Measurements from ENCODE around the gene ZNF407. TPM values are rescaled to one million over a fixed set of nuclear protein-coding genes. Genes with fewer than 3 reads are reported as not detected.
"Not testable (repeated sequence)": the region's sequence is repeated elsewhere in the genome, so short reads cannot be mapped to it uniquely, and the experiment has no call there.

Gene ZNF407
- polyA plus RNA-seq, 3 donors: 2.2 to 3.0 (median 2.4) TPM

DNA sequence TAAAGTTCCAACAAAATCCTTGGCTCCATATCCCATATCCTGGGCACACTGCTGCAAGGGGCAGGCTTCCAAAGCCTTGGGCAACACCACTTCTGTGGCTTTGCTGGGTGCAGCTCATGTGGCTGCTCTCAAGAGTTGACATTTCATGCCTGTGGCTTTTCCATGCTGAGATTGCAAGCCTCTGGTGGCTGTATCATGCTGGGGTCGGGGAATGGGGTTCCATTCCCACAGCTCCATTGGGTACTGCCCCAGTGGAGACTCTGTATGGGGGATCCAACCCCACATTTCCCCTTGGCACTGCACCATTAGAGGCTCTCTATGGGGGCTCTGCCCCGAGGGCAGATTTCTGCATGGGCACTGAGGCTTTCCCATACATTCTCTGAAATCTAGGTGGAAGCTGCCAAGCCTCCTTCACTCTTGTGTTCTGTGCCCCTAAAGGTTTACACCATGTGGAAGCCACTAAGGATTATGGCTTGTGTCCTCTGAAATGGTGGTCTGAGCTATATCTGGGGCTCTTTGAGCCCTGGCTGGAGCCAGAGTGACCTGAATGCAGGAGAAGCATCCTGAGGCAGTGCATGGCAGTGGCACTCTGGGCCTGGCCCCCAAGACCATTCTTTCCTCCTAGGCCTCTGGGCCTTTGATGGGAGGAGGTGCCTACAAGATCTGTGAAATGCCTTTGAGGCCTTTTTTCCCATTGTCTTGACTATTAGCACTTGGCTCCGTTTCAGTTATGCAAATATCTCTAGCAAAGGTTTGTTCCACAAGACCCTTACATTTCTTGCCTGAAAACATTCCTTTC, 503.4 kb downstream of the ZNF407 start:
- WGBS, 3 donors: 86 to 93% (median 89%) methylated on average over 3 of the region's 3 CpGs
- H3K27ac ChIP-seq (ENCODE audit: low read depth, low read length): no peak overlapping the region

DNA sequence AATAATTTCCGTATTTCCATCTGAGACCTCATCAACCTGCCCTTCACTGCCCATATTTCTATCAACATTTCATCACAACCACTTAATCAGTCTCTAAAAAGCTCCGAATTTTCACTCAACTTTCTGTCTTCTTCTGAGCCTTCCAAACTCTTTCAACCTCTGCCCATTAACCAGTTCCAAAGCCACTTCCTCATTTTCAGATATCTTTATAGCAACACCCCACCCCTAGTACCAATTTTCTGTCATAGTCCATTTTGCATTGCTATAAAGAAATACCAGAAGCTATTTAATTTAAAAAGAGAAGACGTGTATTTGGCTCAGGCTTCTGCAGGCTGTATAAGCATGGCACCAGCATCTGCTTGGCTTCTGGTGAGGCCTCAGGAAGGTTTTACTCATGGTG, 504.2 kb downstream of the ZNF407 start:
- no peak overlapping the region for H3K27ac ChIP-seq (ENCODE audit: low read depth, low read length)
- WGBS, 3 donors: 77 to 92% (median 87%) methylated on average over 3 of the region's 3 CpGs

DNA sequence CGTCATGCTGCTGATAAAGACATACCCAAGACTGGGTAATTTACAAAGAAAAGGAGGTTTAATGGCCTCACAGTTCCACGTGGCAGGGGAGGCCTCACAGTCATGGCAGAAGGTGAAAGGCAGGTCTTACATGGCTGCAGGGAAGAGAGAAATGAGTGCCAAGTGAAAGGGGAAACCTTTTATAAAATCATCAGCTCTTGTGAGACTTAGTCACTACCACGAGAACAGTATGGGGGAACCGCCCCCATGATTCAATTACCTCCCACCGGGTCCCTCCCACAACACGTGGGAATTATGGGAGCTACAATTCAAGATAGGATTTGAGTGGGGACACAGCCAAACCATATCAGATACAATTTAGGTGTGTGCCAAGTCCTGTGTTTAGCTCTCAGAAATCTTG, 506.4 kb downstream of the ZNF407 start:
- WGBS, 3 donors: 63 to 76% (median 75%) methylated on average over 6 of the region's 6 CpGs
- H3K27ac ChIP-seq (ENCODE audit: low read depth, low read length): not testable (repeated sequence)

DNA sequence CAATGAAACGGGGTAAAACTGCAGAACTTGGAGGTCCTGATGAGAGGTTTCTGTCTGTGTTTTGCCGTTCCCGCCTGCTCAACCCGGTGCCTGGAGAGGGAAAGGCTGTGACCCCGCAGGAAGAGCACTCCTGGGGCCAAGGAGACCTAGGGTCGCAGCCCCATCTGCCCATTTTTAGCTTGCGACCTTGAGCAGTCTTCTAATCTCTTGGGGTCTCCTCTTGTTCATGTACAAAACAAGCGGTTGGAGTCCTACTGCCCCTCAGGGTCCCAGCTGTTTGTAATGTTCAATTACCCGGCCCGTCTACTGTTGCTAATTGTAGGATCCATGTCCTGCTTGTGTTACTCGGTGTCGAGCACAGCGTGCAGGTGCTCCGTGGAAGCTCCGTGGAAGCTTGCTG, 506.8 kb downstream of the ZNF407 start:
- H3K27ac ChIP-seq (ENCODE audit: low read depth, low read length): no peak overlapping the region
- WGBS, 3 donors: 87 to 91% (median 90%) methylated on average over 15 of the region's 15 CpGs

DNA sequence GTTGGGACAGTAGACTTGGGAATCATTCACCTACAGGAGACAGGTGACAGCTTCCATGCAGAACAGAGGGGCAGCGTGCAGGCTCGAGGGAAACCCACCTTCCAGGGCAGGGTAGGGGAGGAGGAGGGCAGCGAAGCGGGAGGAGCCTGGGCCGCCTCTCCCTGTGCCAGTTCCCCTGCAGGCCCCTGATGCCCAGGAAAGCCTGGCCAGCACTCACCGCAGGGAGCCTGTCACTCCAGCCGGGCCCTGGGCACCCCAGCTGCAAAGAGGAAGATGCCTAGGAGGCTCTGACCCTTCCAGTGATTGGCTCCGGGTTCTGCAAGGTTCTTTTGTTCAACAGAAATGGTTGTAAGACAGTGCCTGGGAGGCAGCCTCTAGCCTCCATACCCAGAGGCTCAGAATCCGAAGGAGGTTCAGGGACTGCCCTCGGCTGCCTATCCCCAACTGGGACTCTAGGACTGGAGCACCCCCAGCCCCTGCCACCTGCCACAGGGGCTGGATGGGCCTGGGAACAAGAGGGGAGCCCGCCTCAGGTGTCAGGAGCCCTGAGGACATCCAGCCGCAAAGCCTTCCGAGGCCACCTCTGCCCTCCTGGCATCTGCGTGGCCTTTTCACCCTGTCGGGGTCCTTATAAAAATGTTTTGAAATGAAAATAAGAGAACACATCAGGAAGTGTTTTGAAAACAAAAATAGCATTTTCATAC, 508.0 kb downstream of the ZNF407 start:
- 82 to 90% (median 89%) methylated on average over 15 of the region's 15 CpGs for WGBS, 3 donors
- H3K27ac ChIP-seq (ENCODE audit: low read depth, low read length): no peak overlapping the region

DNA sequence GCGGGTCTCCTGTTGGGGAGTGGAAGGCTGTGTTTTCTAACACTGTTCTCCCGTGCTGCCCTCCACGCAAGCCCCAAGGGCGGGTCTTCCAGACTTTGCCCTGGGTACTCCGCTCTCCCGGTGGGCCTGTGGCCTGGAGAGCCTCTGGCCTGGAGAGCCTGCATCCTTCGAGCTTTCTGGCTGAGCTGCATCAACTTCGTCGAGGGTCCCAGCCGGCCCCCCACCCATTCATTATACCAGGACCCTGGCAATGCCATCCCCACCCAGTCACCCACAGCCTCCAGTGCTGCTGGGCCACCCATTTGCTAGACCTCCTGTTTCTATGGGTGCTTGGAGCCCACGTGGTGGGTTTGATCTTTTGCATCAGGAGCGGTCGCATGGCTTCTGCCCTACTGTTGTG, 509.1 kb downstream of the ZNF407 start:
- 83 to 90% (median 88%) methylated on average over 13 of the region's 13 CpGs for WGBS, 3 donors
- no peak overlapping the region for H3K27ac ChIP-seq (ENCODE audit: low read depth, low read length)

DNA sequence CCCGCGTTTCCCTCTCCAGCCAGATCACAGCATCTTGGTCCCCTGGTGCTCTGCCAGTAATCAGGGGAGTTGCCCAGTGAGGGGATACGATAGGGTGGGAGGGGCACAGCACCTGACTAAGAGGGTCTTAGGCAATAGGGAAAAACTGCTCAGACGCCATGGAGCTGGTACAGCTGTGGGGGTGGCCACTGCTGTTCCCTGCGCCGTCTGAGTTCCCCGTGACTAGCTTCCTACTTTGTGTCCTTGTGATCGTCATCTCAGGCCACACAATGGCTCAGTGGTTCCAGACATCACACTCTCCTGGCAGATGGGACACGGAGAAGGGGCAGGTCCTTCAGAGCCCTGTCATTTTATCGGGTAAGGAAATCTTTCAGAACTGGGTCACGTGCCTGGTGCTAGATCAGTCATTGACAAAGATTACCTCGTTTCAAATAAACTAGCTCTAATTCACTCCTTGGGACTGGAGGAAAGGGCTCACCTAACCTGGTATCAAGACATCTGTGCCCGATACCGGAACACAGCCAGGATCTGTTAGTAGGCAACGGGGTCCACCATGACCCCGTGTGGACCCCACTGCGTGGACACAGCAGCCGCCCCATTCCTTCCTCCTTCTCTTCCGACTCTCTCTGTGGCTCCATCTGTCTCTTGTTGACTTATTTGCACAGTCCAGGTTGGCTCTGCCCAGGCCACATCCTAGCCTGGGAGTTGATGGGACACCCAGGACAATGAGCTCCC, 509.7 kb downstream of the ZNF407 start:
- H3K27ac ChIP-seq (ENCODE audit: low read depth, low read length): no peak overlapping the region
- WGBS, 3 donors: 77 to 89% (median 86%) methylated on average over 19 of the region's 19 CpGs

DNA sequence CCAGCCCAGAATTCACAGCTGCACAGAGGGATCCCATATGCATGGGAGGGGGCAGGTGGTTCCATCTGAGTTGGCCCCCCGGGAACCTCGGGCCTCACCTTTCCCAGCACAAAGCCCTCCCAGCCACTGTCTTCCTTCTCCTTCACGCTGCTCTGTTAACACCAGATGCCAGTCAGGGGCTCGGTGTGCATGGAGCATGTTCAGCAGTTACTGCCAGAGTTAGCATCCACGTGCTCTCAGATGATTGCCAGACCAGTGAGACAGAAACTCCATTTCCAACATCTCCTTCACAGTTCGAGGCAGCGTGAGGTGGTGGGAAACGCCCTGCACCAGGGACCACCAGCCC, 510.2 kb downstream of the ZNF407 start:
- H3K27ac ChIP-seq (ENCODE audit: low read depth, low read length): no peak overlapping the region
- WGBS, 3 donors: 81 to 91% (median 90%) methylated on average over 8 of the region's 8 CpGs

DNA sequence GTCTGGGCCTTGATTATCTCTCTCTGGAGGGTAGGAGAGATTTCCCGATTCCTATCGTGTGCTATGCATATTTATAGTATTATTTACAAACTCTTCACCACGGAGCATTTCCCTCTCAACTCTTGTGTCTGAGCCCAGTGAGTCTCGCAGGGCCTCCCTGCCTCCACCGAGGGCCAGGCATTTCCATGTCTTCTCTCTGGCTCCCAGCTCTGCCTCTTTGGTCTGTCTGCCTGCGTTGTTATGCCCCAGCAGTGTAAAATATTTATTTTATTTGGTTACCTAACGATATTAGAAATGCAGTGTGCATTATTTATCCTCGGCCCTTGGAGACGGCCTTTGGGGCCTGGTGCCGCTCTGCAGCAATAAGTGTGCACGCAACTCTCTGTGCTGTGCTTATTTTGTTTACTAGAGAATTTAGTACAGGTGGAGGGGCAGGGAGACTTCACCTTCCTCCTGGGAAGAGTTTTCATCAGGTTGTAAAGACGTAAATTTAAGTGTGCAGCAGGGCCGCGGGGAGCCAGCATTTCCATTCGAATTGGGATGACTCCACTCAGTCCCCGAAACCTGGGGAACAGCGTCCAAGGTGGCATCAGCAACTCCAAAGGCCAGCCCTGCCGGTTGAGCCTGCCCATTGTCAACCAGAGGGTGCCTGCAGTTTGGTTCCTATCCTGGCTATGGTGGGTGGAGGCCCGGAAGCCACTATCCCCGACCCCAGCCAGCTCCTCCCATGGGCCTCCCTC, 511.1 kb downstream of the ZNF407 start:
- 77 to 87% (median 81%) methylated on average over 20 of the region's 20 CpGs for WGBS, 3 donors
- H3K27ac ChIP-seq (ENCODE audit: low read depth, low read length): no peak overlapping the region

DNA sequence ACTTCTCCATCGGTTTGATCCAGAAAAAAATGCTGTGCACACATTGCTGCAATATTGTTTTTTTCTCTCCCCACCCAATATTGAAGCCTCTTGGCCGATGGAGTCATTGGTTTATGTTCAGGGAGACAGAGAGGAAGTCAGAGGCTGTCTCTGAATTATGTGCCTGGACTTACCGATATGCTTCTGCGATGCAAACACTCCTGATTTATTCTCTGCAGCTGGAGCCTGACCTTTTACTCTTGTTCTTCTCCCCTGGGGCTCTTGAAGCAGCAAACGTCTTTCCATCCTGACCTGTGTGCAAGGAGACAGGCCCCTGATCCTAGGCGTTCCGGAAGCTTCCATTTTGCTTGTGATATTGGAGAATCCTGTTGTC, 511.6 kb downstream of the ZNF407 start:
- H3K27ac ChIP-seq (ENCODE audit: low read depth, low read length): no peak overlapping the region
- WGBS, 3 donors: 51 to 60% (median 59%) methylated on average over 7 of the region's 7 CpGs

DNA sequence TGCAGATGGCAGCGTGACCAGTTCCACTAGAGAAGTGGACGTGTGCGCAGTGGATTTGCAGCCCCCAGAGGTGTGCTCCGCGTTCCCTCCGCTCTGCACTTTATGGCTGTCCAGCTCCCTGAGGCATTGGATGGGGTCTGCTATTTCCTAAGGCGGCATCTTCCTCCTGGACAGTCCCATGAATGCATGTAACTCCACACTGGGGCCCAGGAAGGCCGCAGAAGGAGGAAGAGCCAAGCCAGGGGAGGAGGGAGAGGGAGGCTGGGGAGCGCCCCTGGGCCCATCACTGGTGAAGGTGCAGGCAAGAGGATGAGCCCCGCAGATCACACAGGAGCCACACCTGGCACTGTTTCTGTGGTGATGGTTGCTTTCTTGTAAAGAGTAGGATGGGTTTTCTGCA, 512.1 kb downstream of the ZNF407 start:
- no peak overlapping the region for H3K27ac ChIP-seq (ENCODE audit: low read depth, low read length)
- 87 to 95% (median 93%) methylated on average over 9 to 10 of the region's 10 CpGs for WGBS, 3 donors

DNA sequence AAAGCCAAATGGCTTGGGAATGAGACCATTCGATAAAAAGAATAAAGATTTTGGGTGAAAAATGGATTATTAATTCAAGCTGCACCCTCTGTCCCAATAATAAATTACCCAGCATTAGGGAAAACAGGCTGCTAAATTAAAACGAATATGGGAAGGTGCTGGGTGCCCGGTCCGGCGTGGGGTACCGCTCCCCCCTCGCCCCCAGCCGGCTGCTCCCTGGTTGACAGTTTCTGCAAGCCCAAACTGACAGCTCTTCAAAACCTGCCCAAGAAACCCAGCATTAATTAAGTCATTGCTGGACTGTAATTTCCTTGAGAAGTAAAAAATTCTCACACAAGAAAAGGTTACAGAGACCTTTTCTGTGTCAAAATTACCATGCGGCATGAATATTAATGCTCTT, 512.6 kb downstream of the ZNF407 start:
- H3K27ac ChIP-seq (ENCODE audit: low read depth, low read length): no peak overlapping the region
- WGBS, 3 donors: 77 to 94% (median 92%) methylated on average over 9 of the region's 9 CpGs

DNA sequence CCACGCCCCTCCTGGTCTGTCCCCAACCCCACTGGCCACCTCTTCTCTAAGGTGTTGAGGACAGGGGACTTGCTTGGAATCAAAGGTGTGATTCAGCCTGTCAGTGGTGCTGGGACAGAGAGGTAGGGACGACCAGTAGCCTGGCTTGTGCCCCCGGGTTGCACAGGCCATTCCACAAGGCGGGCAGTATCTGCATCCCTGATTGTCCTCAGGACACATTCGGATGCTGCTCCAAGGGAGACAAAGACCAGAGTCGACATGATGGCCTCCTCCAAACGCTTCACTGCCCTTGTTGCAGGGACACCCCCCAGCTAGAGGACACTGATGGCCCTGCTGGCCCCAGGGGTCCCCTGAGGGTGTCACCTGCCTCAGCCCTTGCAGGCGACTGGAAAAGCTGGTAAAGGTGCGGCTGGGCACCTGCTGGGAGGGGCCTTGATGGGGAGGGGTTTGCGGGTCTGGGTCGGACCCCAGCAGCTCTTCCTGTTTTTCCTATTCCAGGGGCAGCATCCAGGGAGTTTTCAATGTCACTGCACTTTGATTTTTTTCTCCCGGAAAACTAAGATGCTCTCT, 513.3 kb downstream of the ZNF407 start:
- 65 to 82% (median 81%) methylated on average over 12 of the region's 12 CpGs for WGBS, 3 donors
- H3K27ac ChIP-seq (ENCODE audit: low read depth, low read length): no peak overlapping the region

DNA sequence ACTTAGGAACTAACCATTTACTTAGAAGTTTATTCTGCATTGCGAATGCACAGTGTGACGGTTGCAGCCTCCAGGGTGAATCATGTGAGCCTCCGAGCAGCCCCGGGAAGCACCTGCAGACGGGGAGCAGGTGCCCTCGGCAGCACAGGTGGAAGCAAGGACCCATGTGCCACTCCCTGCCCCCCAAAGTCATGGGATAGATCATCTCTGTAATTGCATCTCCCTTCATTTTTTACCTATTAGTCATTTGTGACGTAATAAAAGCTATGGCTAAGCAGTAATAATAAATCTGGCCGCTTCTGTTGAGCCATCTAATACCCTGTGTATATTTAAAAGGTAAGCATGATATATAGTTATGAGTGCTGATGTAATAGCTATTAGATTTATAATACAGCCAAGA, 514.1 kb downstream of the ZNF407 start:
- no peak overlapping the region for H3K27ac ChIP-seq (ENCODE audit: low read depth, low read length)
- WGBS, 3 donors: 61 to 74% (median 72%) methylated on average over 8 of the region's 8 CpGs

DNA sequence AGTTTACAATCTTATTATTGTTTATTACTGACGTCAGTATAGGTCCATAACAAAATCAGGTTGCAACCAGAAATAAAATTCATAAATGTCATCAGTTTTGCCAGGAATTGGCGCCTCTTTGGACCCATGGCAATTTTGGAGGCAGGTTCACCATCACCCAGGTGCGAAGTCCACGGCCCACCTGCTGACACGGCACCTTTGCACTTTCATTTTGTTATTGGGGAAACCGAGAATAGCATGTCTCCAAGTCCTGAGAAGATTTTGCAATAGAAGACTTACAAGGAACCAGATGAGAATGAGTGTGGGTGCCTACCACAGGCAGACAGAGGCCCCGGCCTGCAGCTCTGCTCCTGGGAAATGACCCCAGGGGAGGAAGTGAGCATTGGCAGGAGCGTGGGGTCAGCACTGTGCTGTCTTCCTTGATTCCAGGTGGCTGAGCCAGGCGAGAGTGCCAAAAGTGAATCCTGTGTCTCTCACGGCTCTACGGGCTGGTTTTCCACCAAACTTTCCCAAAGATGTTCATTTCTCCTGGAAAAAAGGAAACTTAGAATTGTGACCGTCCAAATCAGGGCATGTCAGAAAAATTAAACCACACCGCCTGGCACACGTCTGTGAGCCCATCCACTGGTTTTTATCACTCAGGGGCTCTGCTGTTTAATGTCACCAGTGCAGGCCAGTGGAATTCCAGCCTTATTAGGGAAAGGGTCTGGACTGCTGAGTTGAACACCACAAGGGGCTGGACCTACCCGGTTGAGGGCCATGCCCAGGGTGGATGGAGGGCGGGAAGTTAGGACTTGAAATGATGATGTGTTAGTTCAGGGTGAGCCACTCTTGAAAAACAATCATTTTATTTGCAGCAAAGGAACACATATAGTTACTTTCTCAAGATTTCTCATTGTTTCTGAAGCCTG, 514.8 kb downstream of the ZNF407 start:
- H3K27ac ChIP-seq (ENCODE audit: low read depth, low read length): no peak overlapping the region
- 79 to 80% (median 80%) methylated on average over 16 of the region's 16 CpGs for WGBS, 3 donors

DNA sequence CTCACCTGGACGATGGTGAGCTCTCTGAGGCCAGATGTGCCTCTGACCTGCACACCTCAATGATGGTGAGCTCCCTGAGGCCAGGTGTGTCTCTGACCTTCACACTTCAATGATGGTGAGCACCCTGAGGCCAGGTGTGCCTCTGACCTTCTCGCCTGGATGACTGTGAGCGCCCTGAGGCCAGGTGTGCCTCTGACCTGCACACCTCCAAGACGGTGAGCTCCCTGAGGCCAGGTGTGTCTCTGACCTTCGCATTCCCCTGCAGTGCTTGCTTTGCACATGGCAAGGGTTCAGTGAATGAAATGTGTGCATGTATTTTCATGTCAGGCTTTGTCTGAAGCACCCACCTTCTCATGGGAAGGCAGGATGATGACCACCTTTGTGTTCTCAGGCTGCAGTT, 515.8 kb downstream of the ZNF407 start:
- no peak overlapping the region for H3K27ac ChIP-seq (ENCODE audit: low read depth, low read length)
- WGBS, 3 donors: 79 to 89% (median 85%) methylated on average over 5 of the region's 5 CpGs

DNA sequence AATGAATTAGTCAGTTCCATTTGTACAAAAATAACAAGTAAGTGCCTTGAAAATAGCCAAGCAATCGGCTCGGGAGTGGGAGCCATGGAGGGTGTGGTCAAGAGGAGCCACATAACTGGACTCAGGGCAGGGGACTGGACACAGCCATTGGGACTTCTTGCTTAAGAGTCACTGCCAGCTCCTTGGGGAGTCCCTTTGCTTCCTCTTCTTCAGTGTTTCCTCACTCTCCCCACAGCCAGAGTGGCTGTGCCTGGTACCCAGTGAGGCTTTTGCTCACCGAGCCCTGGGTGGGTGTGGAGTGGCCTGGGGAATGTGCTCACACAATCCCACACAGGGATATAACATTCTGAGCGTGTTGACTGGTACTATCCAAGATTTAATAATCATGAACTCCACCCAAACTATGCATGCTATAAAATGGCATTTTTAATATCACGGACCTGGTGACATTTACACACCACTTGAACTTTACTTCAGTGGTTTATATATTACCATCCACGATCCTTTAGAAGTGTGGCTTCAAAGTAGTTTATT, 516.6 kb downstream of the ZNF407 start:
- no peak overlapping the region for H3K27ac ChIP-seq (ENCODE audit: low read depth, low read length)
- 75 to 85% (median 80%) methylated on average over 6 of the region's 6 CpGs for WGBS, 3 donors
